A549 (cell line): Measurements from ENCODE around the gene ZNHIT6. TPM values are rescaled to one million over a fixed set of nuclear protein-coding genes. Genes with fewer than 3 reads are reported as not detected.
A peak's percentile ranks its signal among the peaks of the same experiment; 100 is the strongest.

Experiments used
- ATAC-seq, 2 experiments: fragments of 200-7000 bp in 1 of 2; fragments of >200 bp in 1 of 2; cut with Nextera tagmentation in 1 of 2; cut with Tn5 transposase in 1 of 2; 3 replicates each; pipeline versions ENCODE4 v1.8.0 to v1.9.1; 2018 to 2020; ENCODE audit warnings: mild to moderate bottlenecking in 1 of 2, moderate library complexity in 1 of 2
- CTCF ChIA-PET: fragments of 300-600 bp; sonication (Branson Sonifier 250); formaldehyde crosslinking; extraction: SDS; loops from one replicate; lab custom pipeline; 2021; ENCODE audit warnings: antibody characterized with exemption, inconsistent platforms; lab: Yijun Ruan, JAX
- POLR2A ChIA-PET: fragments of 350-600 bp; formaldehyde crosslinking; extraction: SDS; loops from one replicate; lab custom pipeline; 2021; ENCODE audit warnings: antibody characterized with exemption, inconsistent platforms; lab: Yijun Ruan, JAX
- DNase-seq, 2 experiments: peaks; one replicate each; pipeline versions ENCODE4 v3.0.0 to v3.0.0-alpha.2; 2011 to 2016; ENCODE audit warnings: low read depth in 1 of 2, low spot score in 1 of 2
- FAIRE-seq: peaks from 2 replicates; lab custom pipeline; 2011; peaks lifted over from hg19 to GRCh38; lab: Jason Lieb, UNC
- H3K27ac ChIP-seq, 2 experiments: fragments of >200 bp; sonication (Bioruptor Twin); formaldehyde crosslinking; 3 replicates each; pipeline ENCODE4 v1.5.1; 2016 to 2017
- H3K4me1 ChIP-seq: fragments of >200 bp; sonication (Bioruptor Twin); formaldehyde crosslinking; 3 replicates; pipeline ENCODE4 v1.6.1; 2016
- H3K4me2 ChIP-seq: fragments of >200 bp; sonication (Bioruptor Twin); formaldehyde crosslinking; 3 replicates; pipeline ENCODE4 v1.6.1; 2016
- H3K4me3 ChIP-seq: fragments of >200 bp; sonication (Bioruptor Twin); formaldehyde crosslinking; 3 replicates; pipeline ENCODE4 v1.5.1; 2016
- H3K9me3 ChIP-seq: fragments of >200 bp; sonication (Bioruptor Twin); formaldehyde crosslinking; 3 replicates; pipeline ENCODE4 v1.6.1; 2016
- CHD4 ChIP-seq: fragments of 200-600 bp; sonication (generic); IDR thresholded peaks from 2 replicates; pipeline ENCODE4 v1.6.1; 2016; ENCODE audit warnings: antibody characterized with exemption, mild to moderate bottlenecking, borderline replicate concordance
- EHF ChIP-seq: fragments of 250-450 bp; sonication (Bioruptor Pico); IDR thresholded peaks from 2 replicates; pipeline ENCODE4 v1.5.0; 2020; ENCODE audit warnings: mild to moderate bottlenecking
- ESRRA ChIP-seq: fragments of 150-350 bp; IDR thresholded peaks from 2 replicates; pipeline ENCODE4 v1.6.1; 2014; ENCODE audit warnings: mild to moderate bottlenecking, low read length, borderline replicate concordance
- FOSL2 ChIP-seq, 2 experiments: fragments of 450-650 bp in 1 of 2; fragments of >200 bp in 1 of 2; sonication (Bioruptor Twin) in 1 of 2; formaldehyde crosslinking; IDR thresholded peaks; 2 replicates each; pipeline versions ENCODE4 v1.5.0 to v1.6.1; 2016 to 2020; ENCODE audit warnings: mild to moderate bottlenecking in 1 of 2, moderate library complexity in 1 of 2
- FOXS1 ChIP-seq: fragments of 250-450 bp; sonication (Bioruptor Pico); IDR thresholded peaks from 2 replicates; pipeline ENCODE4 v1.5.0; 2020; ENCODE audit warnings: mild to moderate bottlenecking, moderate library complexity
- GATA3 ChIP-seq: IDR thresholded peaks from 2 replicates; pipeline ENCODE4 v1.6.1; 2012; ENCODE audit warnings: borderline replicate concordance
- HOXB13 ChIP-seq: fragments of 250-450 bp; sonication (Bioruptor Pico); IDR thresholded peaks from 2 replicates; pipeline ENCODE4 v1.5.0; 2020; ENCODE audit warnings: low read depth, mild to moderate bottlenecking, moderate library complexity
- HOXB5 ChIP-seq: fragments of 250-450 bp; sonication (Bioruptor Pico); IDR thresholded peaks from 2 replicates; pipeline ENCODE4 v1.5.0; 2020; ENCODE audit warnings: mild to moderate bottlenecking, moderate library complexity
- KDM5A ChIP-seq: fragments of 200-600 bp; sonication (generic); IDR thresholded peaks from 2 replicates; pipeline ENCODE4 v1.6.1; 2016; ENCODE audit warnings: antibody characterized with exemption, mild to moderate bottlenecking
- MAFK ChIP-seq: fragments of 450-650 bp; IDR thresholded peaks from 2 replicates; pipeline ENCODE4 v1.6.1; 2014; ENCODE audit not compliant: partially characterized antibody
- NPAS2 ChIP-seq: fragments of 250-450 bp; sonication (Bioruptor Pico); IDR thresholded peaks from 2 replicates; pipeline ENCODE4 v1.8.0; 2022; ENCODE audit warnings: mild to moderate bottlenecking, moderate library complexity, borderline replicate concordance
- NR3C1 ChIP-seq: fragments of >200 bp; sonication (Bioruptor Twin); formaldehyde crosslinking; IDR thresholded peaks from 3 replicates; pipeline ENCODE4 v1.6.1; 2017
- RAD21 ChIP-seq, 2 experiments: fragments of >200 bp in 1 of 2; sonication (Bioruptor Twin) in 1 of 2; formaldehyde crosslinking in 1 of 2; IDR thresholded peaks in 1 of 2; conservative IDR thresholded peaks in 1 of 2; 2 replicates in 1 of 2; 3 replicates in 1 of 2; pipeline ENCODE4 v1.6.1; 2012 to 2018; ENCODE audit warnings: inconsistent platforms in 1 of 2
- RARB ChIP-seq: fragments of 250-450 bp; sonication (Bioruptor Pico); IDR thresholded peaks from 2 replicates; pipeline ENCODE4 v1.8.0; 2021; ENCODE audit warnings: mild to moderate bottlenecking, moderate library complexity
- WGBS: methylation state at CpG from one replicate; pipeline ENCODE4 v1.1.6; 2017; ENCODE audit errors: missing lambda C conversion rate; 5-methylcytosine and 5-hydroxymethylcytosine counted together
- polyA plus RNA-seq, 4 experiments: library from polyadenylated mRNA; depleted of rRNA in 3 of 4; stranded (reverse); fragments of >200 nt; fragmentation: RNase III in 1 of 4; extraction: RNeasy Plus Mini Kit Qiagen cat#74134 plus additional on column Dnase treatment in 1 of 4; gene quantifications; 2 replicates in 3 of 4; 3 replicates in 1 of 4; pipeline ENCODE4 v1.2.3, GENCODE V29; 2011 to 2017
- TF ChIP-seq, protein P1 (sequence below): IDR thresholded peaks from 2 replicates; pipeline ENCODE4 v1.6.1; 2012
- TF ChIP-seq, protein P2 (sequence below): IDR thresholded peaks from 2 replicates; pipeline ENCODE4 v1.6.1; 2012

The ZNHIT6 gene
- polyA plus RNA-seq, 2 of the 4 experiments (the other 2 are of a cell fraction), result 20.3 to 31.4 TPM

GRCh38 chr1:85602571-85602970, 105.7 kb downstream of the ZNHIT6 start:
- FAIRE-seq (no peak), ATAC-seq (no peak)
- CTCF ChIA-PET, result interaction anchor here (0.7 to 1.7 kb wide), 2 partner anchors 9 to 258 kb away, joined by 3 to 5 read pairs; no protein-coding TSS in a partner anchor

DNA sequence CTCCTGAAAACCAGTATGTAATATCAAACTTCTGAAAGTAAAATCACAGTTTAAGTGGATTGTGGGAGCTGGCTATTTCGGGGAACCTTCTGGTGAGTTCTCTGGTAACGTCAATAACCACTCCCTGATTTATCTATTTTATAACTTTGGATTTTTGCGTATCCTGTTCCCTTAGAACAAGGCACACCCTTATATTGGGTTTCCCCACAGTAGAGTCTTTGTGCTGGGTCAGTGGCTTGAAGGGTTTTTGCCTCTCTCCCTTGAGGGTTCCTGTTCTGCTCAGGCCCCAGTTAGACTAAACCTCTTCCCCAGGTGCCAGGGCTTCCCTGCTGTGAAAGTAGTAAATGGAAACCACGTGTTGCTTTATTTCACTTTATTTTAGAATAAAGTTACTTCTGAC, 106.3 kb downstream of the ZNHIT6 start:
- Histone ChIP-seq H3K4me3 (no peak overlapping the region), H3K27ac (peak overlapping the region in 1 of 2 experiments; percentile 92; a peak in 1 of 6 replicates), H3K4me2 (no peak overlapping the region), H3K9me3 (no peaks in the 10 kb centered on the region), H3K4me1 (peaks cover 23% of the 10 kb centered on the region)
- FAIRE-seq (no peak), DNase-seq (no peak), ATAC-seq (no peak)
- POLR2A ChIA-PET, result no interaction called here
- WGBS, result 61% methylated on average over 4 of the region's 4 CpGs
- CTCF ChIA-PET, result interaction anchor here (0.7 to 1.7 kb wide), 2 partner anchors 9 to 257 kb away, joined by 3 to 5 read pairs; no protein-coding TSS in a partner anchor
- TF ChIP-seq HOXB5 (CRISPR knock-in tag) (no peak), CHD4 (no peak), NPAS2 (CRISPR knock-in tag) (no peak), ESRRA (no peak)

More at GRCh38 chr1:85602571-85602970, 105.7 kb downstream of the ZNHIT6 start:
- POLR2A ChIA-PET, result no interaction called here
- Histone ChIP-seq H3K4me1 (peaks cover 28% of the 10 kb centered on the region), H3K4me3 (no peak overlapping the region), H3K4me2 (no peak overlapping the region), H3K9me3 (no peaks in the 10 kb centered on the region), H3K27ac (peak overlapping the region in 1 of 2 experiments; percentile 92; a peak in 3 of 6 replicates)
- DNase-seq, result no peak
- WGBS, result 88% methylated on average over 4 of the region's 4 CpGs
- TF ChIP-seq FOSL2 (IDR thresholded peaks at IDR 0.05), result no peak
- TF ChIP-seq FOSL2 (CRISPR knock-in tag; IDR thresholded peaks at IDR 0.05), result no peak
- no peak for TF ChIP-seq RARB (CRISPR knock-in tag)
- no peak for TF ChIP-seq EHF
- TF ChIP-seq GATA3, result no peak
- TF ChIP-seq HOXB13, result no peak
- no peak for TF ChIP-seq MAFK

GRCh38 chr1:85599681-85600080, 108.6 kb downstream of the ZNHIT6 start:
- Histone ChIP-seq H3K4me1 (peaks cover under 1% of the 10 kb centered on the region; the same call in 2 of the 3 replicates), H3K4me2 (no peak overlapping the region; the same call in 2 of the 3 replicates), H3K27ac (no peak overlapping the region)
- 58% methylated on average over 2 of the region's 2 CpGs for WGBS
- no peak for TF ChIP-seq FOXS1 (CRISPR knock-in tag)
- TF ChIP-seq NPAS2 (CRISPR knock-in tag), result no peak
- TF ChIP-seq, protein P1, sequence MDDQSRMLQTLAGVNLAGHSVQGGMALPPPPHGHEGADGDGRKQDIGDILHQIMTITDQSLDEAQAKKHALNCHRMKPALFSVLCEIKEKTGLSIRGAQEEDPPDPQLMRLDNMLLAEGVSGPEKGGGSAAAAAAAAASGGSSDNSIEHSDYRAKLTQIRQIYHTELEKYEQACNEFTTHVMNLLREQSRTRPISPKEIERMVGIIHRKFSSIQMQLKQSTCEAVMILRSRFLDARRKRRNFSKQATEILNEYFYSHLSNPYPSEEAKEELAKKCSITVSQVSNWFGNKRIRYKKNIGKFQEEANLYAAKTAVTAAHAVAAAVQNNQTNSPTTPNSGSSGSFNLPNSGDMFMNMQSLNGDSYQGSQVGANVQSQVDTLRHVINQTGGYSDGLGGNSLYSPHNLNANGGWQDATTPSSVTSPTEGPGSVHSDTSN, result no peak
- TF ChIP-seq NR3C1, result no peak
- TF ChIP-seq ESRRA, result no peak
- TF ChIP-seq KDM5A, result no peak
- TF ChIP-seq, protein P2, sequence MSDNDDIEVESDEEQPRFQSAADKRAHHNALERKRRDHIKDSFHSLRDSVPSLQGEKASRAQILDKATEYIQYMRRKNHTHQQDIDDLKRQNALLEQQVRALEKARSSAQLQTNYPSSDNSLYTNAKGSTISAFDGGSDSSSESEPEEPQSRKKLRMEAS, result no peak
- no peak for TF ChIP-seq RAD21 (conservative IDR thresholded peaks at IDR 0.05 in 1 of 2, IDR thresholded peaks at IDR 0.05 in 1 of 2)
- TF ChIP-seq, all 56 proteins: peak for 0
- FAIRE-seq (no peak), ATAC-seq (no peak), DNase-seq (no peak)
- Histone ChIP-seq H3K4me3 (no peak overlapping the region), H3K9me3 (no peaks in the 10 kb centered on the region)
- ChIA-PET POLR2A (no interaction called here), CTCF (interaction anchor here (0.9 kb wide), 1 partner anchor 93 kb away, joined by 3 read pairs; no protein-coding TSS in a partner anchor)

Other genes starting within 250 kb of the ZNHIT6 start
- 12.6 and 12.9 TPM in 2 replicates for gene DDAH1, start 243.3 kb downstream of the ZNHIT6 start, polyA plus RNA-seq (2011; rRNA removed)
- gene DDAH1, start 243.3 kb downstream of the ZNHIT6 start, polyA plus RNA-seq (2017; fragmentation: RNase III; extraction: RNeasy Plus Mini Kit Qiagen cat#74134 plus additional on column Dnase treatment), result 5.7 to 6.6 TPM (median 6.1 TPM) in 3 replicates
- gene CCN1, start 127.7 kb downstream of the ZNHIT6 start, polyA plus RNA-seq (2011; rRNA removed), result 46.5 and 57.2 TPM in 2 replicates
- 58.1 to 90.6 TPM (median 62.5 TPM) in 3 replicates for gene CCN1, start 127.7 kb downstream of the ZNHIT6 start, polyA plus RNA-seq (2017; fragmentation: RNase III; extraction: RNeasy Plus Mini Kit Qiagen cat#74134 plus additional on column Dnase treatment)